Erythroblast (primary cell): Measurements from ENCODE around the gene SLMAP.

Source experiments
- GATA1 ChIP-seq: IDR thresholded peaks from 2 replicates; pipeline ENCODE4 v1.6.1; 2011; ENCODE audit warnings: low read depth, mild to moderate bottlenecking, control low read depth, low read length, moderate library complexity
- POLR2A ChIP-seq: IDR thresholded peaks from 2 replicates; pipeline ENCODE4 v1.6.1; 2011; ENCODE audit warnings: mild to moderate bottlenecking, low read length

DNA sequence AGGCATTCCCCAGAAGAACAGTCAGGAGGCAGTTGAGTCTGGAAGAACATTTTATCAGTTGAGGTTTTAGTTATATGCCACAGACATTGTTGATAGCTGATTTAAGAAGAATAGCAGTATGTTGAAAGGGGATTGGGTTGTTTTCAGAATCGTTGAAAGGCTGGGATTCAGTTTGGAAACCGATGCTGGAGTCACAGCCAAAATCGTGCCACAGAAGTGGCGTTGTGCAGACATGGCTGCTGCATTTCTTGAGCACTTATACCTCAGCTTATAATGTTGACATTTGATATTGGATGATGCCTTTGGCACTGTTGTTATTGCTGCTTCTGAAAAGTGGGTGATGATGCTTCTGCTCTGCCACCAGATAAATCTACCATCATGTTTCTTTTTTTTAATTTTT is 16.1 kb downstream of the SLMAP start:
- TF ChIP-seq POLR2A (no peak), GATA1 (no peak)
